HG02870 (cell line): Measurements from ENCODE around the gene SNORC.

Experiments
- ATAC-seq: cut with Tn5 transposase; IDR thresholded peaks from one replicate; pipeline ENCODE4 v1.9.1; 2021; ENCODE audit warnings: mild to moderate bottlenecking, moderate library complexity; ENCODE audit not compliant: unreplicated experiment

Gene SNORC

DNA sequence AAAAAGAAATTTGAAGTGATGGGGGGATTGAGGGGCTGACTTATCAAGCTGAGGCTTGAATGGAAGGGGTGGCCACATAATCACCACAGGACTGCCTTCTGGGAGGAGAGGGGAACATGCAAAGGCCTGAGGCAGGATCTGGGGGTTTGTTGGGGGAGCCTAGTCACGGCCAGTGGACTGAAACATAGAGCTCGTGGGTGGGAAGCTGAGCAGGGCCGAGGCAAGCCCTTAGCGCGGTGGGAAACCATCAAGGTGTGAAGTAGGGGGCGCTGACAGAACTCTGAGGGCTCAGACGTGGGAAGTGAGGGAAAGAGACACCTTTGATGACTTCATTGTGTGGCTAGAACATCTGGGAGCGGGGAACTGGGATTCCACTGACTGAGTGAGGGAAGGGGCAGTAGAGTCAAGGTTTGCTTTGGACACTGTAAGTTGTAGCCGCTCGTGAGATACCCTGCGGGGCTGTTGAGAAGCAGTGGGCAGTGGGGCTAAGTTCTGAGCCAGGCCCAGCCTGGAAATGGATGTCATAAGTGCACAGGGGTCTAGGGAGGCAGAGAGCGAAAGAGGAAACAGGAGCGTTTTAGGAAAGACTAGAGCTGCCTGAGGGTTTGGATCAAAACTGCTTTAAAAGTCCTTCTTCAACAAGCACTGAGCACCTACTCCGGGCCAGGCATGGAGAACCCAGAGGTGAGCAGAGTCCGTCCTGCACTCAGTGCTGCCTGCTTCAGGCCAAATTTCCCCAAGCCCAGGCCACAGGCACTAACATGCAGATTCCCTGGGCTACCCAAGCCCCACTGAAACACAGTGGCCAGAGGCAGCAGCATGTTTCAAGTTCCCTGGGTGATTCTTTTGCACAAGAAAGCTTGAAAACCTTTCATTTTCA lies 686 bp upstream of the SNORC start:
- no peak for ATAC-seq

DNA sequence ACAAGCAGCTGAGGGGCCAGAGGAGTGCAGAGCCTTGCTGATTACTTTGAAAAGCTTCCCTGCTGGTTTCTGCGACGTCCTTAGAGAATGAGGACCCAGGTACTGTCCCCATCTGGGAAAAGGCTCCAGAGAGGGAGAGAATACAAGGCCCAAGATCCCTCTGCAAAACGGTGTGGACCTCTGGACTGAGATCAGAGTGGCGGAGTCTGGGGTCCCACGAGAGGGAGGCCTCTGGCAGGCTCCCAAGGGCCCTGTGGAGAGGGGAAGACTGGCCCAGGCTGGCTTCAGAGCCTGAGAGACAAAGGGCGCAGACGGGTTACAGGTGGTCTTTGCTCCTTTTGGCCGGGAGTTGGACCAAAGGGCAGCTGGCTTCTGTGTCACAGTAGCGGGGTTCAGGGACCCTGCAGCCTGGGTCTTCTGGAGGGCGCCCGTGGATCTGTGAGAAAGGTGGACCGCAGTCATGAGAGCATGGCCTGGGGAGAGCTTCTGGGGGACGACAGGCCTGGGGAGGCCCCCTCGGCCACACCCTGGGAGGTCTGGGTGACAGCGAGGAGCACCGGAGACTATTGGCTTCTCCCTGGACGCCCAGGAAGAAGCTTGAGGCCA lies 805 bp downstream of the SNORC start:
- ATAC-seq, result no peak

DNA sequence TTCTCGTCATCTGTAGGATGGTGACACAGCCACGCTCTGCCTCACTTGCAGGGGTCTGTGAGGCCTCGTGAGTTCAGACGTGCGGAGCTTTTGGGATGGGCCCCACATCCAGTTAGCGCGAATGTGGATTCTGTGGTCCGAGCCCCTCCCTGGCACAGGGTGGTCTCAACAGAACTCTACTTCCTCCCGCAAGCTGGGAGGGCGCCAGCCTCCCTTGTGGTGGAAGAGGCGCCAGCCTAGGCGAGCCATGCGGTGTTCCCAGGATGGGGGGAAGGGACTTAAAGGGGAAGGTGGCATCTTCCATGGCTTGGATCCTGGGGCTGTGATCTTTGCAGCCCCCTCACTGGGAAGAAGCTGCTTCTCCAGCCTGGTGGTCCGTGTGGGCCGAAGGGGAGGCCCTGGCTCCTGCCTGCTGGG lies 1.4 kb downstream of the SNORC start:
- no peak for ATAC-seq

DNA sequence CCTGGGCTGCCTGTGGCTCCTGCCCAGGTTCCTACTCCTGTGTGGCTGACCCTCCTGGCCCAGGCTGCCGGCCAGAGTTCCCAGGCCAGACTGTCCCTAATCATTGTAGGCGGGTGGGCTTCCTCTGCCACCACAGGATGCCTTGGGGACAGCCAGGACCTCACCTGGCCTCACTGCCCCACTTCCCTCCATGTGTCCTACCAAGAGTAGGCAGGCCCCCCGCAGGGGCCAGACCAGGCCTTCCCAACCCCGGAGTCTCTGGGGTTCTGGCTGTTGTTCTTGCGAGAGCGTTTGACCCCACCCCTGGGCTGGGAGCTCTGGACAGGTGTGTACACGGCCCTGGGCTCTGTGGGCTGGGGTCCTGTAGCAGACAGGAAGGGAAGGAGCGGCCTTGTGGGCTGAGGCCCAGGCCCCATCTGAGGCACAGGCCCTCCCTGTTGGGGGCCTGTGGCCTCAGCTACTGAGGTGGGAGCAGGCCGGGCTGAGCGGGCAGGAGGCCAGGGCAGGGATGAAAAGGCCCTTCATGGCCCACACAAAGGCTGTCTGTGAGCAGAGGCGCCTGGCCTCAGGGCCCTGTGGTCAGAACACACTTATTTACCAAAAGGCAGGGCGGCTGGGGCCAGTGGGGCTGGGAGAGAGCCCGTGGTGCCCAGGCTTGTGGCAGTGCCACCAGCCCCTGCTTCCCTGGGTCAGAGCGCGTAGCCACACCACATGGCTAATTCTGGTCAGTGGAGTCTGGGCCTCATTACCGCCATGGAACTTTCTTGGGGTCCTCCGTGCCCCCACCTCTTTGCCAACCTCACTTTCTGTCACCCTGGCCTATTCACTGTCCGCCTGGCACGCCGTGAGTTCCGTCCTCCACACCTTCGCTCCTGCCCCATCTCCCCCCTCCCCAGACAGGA lies 2.0 kb downstream of the SNORC start:
- no peak for ATAC-seq

DNA sequence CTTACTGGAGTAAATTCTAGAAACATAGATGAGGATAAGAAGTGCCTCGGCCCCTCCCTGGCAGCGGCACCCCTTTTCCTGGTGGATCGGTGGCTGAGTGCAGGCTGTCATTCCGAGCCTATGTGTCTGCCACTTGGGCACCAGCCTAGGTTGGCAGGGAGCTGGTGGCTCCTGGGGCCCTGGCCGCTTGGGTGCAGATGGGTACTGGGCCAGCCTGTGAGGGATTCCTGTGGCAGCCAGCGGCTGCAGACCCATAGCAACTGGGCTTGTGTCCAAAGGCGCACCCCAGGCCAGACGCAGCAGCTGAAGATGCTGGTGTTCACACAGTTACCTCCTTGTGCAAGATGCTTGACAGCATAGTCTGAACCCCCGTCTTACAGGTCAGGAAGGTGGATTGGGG lies 2.8 kb downstream of the SNORC start:
- ATAC-seq, result no peak

DNA sequence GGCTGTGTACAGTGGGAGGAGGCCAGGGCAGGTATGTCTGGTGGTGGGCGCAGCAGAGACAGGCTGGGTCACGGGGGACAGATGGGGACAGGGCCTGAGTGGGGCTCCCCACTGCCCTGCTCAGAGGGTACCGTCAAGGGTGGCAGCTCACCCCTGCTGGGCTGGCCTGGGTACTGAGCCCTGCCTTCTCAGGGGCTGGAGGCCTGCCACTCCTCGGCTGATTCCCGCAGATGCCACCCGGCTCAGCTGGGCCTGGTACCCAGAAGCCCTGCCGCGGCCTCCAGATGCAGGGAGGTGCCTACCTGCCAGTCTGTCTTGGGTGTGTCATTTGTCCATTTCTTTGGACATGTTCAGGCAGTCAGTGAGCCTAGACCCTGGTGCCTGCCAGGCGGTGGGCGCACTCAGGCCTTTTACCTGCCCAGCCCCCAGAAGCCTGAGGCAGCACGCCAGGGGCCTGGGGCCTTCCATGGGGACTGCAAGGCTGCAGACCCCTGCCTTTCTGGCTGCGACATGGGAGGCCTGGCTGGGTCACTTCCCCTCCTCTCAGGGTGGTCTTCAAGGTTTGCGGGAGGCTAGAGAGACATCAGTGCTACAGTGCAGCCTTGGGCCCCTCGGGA lies 3.3 kb downstream of the SNORC start:
- ATAC-seq, result no peak

DNA sequence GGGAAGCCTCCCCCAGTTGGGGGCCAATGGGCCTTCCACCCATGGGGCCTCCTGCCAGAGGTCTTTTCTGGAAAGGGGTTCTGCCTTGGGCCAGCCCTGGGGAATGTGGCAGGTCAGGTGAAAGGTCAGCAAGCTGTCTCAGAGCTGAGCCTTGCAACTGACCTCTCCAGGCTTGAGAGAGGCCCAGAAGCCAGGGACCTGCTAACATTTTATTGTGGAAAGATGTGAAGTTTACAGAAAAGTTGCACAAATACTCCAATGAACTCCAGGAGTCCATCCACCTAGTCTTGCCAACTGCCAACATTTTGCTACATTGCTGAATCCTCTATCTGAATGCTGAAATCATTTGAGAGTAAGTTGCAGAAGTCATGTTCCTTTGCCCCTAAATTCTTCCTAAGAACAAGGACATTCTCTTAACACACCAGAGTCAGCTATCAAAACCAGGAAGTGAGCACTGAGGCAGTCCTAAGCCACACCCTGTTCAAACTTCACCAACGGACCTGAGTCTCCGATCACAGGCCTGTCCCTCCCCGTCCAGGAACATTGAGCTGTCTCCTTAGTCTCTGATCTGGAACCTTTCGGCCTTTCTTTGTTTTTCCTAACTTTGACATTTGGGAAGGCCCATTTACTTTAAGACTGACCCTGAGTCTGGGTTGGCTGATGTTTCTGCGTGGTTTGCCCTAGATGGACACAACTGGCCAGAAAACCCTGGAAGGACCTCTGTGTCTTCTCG lies 4.0 kb downstream of the SNORC start:
- ATAC-seq, result no peak

DNA sequence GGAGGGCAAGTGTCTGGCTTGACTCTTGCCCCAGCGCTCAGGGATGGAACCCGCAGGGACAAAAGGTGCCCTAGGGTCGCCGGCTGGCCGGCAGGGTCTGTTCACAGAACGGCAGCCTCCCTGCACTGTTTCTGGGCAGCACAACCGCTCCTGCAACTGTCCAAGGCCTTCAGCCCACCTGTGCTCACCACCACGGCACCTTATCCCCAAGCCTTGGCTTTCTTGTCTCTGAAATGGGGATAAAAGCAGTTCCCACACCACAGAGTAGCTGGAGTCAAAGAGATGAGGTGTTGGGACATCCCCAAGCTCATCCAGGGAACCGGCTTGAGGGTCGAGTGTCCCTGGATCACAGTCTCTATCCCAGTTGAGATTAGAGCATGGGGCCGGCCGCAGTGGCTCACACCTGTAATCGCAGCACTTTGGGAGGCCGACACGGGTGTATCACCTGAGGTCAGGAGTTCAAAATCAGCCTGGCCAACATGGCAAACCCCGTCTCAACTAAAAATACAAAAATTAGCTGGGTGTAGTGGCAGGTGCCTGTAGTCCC lies 4.7 kb downstream of the SNORC start:
- no peak for ATAC-seq

DNA sequence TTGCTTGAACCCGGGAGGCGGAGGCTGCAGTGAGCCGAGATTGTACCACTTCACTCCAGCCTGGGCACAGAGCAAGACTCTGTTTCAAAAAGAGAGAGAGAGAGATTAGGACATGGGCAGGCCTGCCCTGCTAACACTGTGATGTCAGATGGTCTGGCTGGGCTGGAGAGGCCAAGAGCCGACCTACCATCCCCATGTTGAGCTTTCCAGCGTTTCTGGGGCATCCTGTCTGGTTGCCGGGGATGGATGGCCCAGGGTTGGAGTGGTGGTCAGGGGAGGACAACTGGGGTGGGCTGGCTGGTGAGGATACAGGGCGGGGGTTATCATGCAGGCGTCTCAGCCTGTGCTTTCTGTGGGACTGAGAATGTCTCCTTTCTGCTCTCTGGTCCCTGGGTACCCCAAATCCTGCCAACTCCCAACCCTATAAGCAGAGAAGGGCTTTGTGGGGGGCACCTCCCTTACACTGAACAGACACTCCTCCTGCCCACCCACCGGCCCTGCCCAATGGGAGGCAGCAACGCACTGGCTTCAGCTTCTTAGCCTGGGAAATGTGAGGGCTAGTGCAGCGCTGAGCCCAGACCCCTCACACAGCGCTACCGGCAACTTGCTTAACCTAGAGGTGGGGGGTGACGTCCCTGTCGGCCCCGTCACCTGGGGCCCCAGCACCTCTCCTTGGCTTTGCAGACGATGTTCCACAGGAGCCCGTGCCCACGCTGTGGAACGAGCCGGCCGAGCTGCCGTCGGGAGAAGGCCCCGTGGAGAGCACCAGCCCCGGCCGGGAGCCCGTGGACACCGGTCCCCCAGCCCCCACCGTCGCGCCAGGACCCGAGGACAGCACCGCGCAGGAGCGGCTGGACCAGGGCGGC lies 5.4 kb downstream of the SNORC start:
- no peak for ATAC-seq

DNA sequence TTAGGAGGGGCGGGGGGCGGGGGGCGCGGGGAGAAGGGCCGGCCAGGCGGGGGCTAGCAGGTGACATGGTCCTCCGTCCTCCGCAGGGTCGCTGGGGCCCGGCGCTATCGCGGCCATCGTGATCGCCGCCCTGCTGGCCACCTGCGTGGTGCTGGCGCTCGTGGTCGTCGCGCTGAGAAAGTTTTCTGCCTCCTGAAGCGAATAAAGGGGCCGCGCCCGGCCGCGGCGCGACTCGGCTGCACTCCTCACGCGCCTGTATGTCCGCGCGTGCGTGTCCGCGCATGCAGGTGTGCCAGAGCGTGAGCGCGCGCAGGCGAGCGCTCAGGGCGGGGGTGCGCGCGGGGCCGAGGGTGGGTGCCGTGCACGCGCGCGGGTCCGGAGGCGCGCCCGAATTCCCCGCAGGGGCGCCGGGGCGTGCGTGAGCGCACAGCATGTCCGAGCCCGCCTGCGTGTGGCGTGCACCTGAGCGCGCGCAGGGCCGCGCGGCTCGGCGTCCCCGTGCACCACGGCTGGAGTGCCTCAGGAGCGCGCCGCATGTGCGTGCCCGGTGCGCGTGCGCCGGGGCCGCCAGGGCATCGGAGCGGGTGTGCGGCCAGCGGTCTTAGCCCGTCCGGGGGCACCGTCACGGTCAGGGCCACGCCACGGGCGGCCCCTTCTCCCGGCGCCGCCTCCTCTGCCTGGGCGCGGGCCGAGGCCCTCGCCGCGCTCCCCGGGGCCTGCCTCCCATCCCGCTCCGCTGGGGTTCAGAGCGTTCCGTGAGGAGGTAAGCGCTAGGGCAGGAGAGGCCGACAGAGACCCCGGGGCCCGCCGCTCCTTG lies 6.3 kb downstream of the SNORC start:
- ATAC-seq, result no peak

DNA sequence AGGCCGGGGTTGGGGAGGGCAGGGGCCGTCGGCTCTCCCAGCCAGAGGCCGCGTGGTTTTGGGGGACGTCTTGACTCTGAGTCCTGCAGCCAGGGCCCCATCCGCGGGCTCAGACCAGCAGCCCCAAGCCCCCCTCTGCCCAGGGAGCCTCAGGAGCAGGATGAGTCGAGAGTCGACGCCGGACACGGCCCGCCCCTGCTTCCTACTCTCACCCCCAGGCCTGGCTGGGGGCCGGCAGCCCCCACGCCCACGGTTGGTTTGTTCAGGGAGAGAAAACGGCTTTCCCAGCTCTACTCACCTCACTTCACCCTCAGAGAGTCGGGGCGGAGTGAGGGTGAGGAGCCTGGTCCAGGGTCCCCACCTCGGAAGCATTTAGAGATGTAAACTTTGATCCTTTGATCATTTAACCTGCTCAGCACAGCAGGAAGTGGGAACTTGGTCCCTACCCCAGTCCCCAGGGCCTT lies 6.9 kb downstream of the SNORC start:
- ATAC-seq, result no peak

DNA sequence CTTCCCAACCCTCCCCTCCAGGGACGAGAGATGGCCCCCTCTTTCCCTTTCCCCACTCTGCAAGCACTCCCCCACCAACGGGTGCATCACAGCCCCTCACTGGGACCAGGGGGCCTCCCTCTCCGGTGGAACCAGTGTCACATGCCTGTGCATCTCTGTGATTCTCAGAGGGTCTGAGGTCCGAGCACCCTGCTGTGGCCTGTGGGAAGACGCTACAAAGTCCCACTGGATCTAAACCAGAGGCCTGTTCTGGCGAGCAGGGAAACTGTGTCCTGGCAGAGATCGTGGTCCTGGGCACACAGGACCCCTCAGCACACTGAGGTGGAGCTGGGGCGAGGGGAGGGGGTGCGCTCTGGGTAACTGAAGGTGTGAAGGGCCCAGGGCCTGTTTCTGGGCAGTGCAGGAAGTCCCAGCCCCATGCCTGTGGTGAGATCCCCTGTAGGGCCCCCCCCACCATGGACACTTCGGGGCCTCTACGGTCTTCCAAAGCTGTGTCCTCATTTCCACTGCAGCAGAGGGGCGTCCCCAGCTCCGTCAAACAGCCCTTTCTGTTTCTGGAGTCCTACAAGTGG lies 8.0 kb downstream of the SNORC start:
- ATAC-seq, result no peak

DNA sequence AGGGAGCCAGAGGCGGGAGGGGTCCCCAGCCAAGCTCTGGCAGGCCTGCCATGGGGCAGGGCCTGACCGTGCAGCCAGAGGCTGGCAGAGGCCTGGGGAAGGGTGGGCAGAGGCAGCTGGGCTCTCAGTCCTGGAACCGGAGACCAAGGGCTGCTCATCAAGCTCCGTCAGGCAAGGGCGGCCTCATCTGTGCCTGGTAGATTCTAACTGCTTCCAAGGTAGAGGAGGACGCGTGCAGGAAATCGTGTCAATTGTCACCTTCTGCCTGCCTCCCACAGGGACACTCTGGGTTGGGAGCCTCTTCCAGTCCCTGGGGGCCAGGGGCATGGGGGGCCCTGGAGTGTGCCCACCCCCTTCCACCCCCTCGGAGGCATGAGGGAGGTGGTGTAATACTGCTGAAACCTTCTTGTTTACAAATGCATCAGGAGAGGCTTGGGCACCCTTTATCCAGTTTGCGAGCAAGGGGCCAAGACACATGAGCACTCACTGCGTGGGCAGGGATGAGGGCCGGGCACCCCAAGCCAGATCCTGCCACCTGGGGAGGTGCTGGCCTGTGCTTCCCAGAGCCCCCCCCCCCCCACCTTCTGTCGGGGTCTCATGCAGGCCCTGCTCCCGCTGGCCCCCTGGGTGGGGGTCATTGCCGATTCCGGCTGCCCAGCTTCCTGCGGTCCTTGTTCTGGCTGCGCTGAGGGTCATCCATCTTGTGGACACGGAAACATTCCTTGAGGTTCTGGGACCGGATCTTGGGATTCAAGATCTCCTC lies 9.0 kb downstream of the SNORC start:
- ATAC-seq, result no peak

DNA sequence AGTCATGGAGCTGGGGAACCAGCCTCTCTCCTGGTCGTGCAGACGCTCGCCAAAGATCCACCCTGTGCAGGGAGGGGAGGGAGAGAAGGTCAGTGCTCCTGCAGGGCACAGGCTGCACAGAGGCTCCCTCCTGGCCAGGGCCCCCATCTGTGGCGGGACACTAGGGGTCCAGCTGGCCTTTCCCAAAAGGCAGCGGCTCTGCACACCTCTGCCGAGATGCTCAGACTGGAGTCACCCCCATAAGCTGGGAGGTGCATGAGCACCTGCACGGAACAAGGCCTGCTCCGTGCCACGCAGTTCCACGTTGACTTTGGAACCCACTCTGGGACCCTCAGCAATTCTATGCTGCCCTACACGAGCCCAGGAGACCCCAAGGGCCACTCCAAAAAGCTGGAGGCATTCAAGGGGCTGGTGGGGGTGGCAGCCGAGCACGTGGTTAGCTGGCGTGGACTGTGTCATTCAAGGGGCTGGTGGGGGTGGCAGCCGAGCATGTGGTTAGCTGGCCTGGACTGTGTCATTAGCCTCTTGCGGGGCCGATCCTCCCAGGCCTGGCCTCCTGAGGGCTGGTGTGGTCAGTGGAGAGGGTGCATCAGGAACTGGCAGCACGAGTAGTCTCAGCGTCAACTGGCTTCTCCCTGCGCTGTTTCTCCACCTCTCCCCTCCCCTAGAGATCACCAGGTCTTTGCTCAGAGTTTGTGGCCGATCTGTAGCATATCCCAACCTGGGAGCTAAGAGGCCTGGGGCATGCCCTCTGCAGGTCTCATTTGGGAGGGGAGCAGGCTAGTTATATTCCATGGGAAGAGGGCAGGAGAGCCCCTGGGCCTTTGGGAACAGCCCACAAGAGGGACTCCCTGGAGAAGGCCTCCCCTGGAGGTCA lies 9.8 kb downstream of the SNORC start:
- no peak for ATAC-seq

DNA sequence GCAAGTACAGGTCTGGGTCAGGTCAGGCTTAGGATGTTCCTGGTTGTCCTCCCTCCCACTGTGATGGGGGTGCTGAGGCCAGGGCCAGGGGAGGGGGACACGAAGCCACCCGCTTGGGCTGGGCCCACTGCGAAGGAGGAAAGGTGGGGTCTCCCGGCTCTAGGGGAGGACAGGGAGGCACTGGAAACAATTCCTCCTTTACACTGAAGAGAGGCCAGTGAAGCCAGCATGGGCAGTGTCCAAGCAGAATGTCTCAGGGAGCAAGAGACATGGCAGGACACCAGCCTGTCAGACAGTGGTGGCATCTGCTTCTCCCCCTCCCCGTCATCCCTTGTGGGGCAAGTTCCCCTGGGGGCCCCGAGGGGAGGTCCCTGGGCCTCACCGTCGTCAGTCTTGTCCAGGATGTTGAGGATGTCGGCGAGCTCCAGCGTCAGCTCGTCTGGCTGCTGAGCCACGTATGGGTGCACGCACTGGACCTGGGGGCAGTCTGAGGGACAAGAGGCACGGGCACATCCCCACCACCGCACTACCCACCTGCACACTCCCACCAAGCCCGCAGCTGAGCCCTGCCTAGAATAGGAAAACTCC lies 10.8 kb downstream of the SNORC start:
- no peak for ATAC-seq

DNA sequence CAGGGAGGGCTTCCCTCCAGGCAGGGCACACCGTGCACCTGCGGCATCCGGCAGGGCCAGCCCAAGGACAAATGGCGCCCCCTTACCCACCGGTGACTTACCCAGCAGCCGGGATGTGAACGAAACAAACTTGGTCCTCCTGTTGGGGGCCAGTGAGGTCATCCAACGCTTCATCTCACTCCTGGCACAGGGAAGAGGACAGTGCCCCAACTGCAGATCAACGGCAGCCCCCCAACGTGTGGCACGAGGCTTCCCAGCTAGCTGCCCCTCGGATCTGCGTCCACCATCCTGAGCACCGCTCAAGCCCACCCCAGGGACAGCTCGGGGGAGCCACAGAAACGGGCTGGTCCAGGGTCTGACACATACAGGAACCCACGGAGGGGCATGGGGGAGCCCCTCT lies 12.0 kb downstream of the SNORC start:
- no peak for ATAC-seq
